ENCODE results near the gene ATG4B. TPM values are rescaled to one million over a fixed set of nuclear protein-coding genes. Genes with fewer than 3 reads are reported as not detected.
A peak's percentile ranks its signal among the peaks of the same experiment; 100 is the strongest.

The ATG4B gene
- total RNA-seq, 1 donor from 2014 or later, result 142 TPM

DNA sequence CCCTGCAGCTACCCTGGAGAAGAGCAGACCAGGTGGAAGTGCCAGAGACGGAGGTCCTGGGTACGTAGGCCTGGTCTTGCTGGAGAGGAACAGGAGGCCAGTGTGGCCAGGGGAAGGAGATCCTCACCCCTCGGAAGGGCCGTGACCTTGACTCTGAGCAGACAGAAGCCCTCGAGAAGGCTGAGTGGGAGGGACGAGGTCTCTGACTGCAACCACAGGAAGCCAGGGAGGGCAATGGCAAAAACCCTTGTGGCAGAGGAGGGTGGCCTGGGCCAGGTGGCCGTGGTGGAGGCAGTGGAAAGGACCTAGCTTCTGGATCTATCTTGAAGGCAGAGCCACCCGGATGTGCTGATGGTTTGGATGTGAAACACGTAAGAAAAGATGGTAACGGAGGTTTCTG lies 28.6 kb upstream of the ATG4B start:
- no peak for DNase-seq (ENCODE audit: low spot score, unreplicated experiment)
- no peaks in the 10 kb centered on the region for H3K36me3 Mint-ChIP-seq (ENCODE audit: insufficient read depth)
- H3K9me3 Mint-ChIP-seq (ENCODE audit: low read depth), result no peaks in the 10 kb centered on the region
- TF ChIP-seq CTCF (IDR thresholded peaks at IDR 0.05; ENCODE audit: unreplicated experiment), result no peak
- H3K27ac Mint-ChIP-seq, result peak overlapping the region; percentile 26
- H3K4me3 Mint-ChIP-seq (ENCODE audit: low read depth), result peak overlapping the region; percentile 64
- H3K4me1 Mint-ChIP-seq (ENCODE audit: low read depth), result peaks cover 2% of the 10 kb centered on the region
- no peaks in the 10 kb centered on the region for H3K27me3 Mint-ChIP-seq

DNA sequence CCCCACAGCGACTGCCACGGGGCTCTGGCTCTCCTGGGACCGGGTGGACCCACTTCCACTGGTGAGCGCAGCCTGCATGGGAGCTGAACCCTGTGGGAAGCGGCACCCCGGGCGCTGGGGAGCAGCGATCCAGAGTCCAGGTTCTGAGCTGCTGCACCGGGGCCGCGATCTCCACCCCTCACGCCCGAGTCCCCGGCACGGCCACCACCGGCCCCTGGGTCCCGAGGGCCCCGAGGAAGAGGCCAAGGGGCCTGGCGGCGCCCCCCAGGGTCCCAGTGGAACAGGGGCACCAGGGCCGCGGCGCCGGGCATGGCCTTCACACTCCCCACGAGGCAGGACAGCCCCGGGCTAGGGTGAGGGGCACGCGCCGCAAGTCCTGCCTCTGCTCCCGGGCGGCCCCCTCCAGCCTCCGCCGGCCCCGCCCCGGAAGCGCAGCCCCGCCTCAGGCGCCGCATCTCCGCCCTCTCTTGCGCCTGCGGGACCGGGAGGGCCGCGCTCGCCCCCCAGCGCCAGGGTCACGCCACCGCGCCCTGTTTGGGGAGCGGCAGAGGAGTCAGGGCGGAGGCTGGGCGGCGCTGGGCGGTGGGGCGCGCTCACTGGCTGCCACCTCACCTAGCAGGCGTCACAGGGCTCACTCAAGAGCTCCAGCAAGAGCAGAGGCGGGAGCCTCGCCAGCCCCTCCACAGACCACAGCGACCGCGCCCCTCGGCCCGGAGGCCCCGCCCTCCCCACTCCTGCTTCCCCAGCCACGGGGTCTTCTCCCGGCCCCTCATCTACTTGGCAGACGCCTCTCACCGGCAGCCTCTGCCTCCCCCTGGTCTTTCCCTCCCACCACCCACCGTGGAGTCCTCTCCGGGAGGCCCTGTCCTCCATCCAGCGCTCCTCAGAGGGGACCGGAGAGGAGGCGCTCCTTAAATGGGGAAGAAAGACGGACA lies 27.4 kb upstream of the ATG4B start:
- no peaks in the 10 kb centered on the region for H3K9me3 Mint-ChIP-seq (ENCODE audit: low read depth)
- no peaks in the 10 kb centered on the region for H3K27me3 Mint-ChIP-seq
- peaks cover 2% of the 10 kb centered on the region for H3K4me1 Mint-ChIP-seq (ENCODE audit: low read depth)
- peak; percentile 89 for DNase-seq (ENCODE audit: low spot score, unreplicated experiment)
- H3K27ac Mint-ChIP-seq, result peak overlapping the region; percentile 91
- H3K36me3 Mint-ChIP-seq (ENCODE audit: insufficient read depth), result no peaks in the 10 kb centered on the region
- TF ChIP-seq CTCF (IDR thresholded peaks at IDR 0.05; ENCODE audit: unreplicated experiment), result peak; percentile 69
- peak overlapping the region; percentile 64 for H3K4me3 Mint-ChIP-seq (ENCODE audit: low read depth)

GRCh38 chr2:241611062-241611461 lies 26.4 kb upstream of the ATG4B start:
- no peak for DNase-seq (ENCODE audit: low spot score, unreplicated experiment)
- TF ChIP-seq CTCF (IDR thresholded peaks at IDR 0.05; ENCODE audit: unreplicated experiment), result no peak
- H3K4me3 Mint-ChIP-seq (ENCODE audit: low read depth), result peak overlapping the region; percentile 62
- no peaks in the 10 kb centered on the region for H3K9me3 Mint-ChIP-seq (ENCODE audit: low read depth)
- H3K27ac Mint-ChIP-seq, result no peak overlapping the region
- H3K36me3 Mint-ChIP-seq (ENCODE audit: insufficient read depth), result no peaks in the 10 kb centered on the region
- peaks cover 2% of the 10 kb centered on the region for H3K4me1 Mint-ChIP-seq (ENCODE audit: low read depth)
- no peaks in the 10 kb centered on the region for H3K27me3 Mint-ChIP-seq

GRCh38 chr2:241612156-241613016 lies 25.1 kb upstream of the ATG4B start:
- Mint-ChIP-seq H3K27me3 (no peaks in the 10 kb centered on the region), H3K9me3 (ENCODE audit: low read depth) (no peaks in the 10 kb centered on the region), H3K27ac (peak overlapping the region; percentile 76), H3K4me1 (ENCODE audit: low read depth) (peaks cover 11% of the 10 kb centered on the region), H3K4me3 (ENCODE audit: low read depth) (no peak overlapping the region), H3K36me3 (ENCODE audit: insufficient read depth) (no peaks in the 10 kb centered on the region)
- no peak for TF ChIP-seq CTCF (IDR thresholded peaks at IDR 0.05; ENCODE audit: unreplicated experiment)
- no peak for DNase-seq (ENCODE audit: low spot score, unreplicated experiment)
